Small intestine (tissue), 7 donors: Measurements from ENCODE around the gene RAPGEF2. TPM values are rescaled to one million over a fixed set of nuclear protein-coding genes. Genes with fewer than 3 reads are reported as not detected.
"Not testable (repeated sequence)": the region's sequence is repeated elsewhere in the genome, so short reads cannot be mapped to it uniquely, and the experiment has no call there.

Experiments
- DNase-seq, 2 donors: peaks; one replicate each; pipeline versions ENCODE4 v3.0.0 to v3.0.0-alpha.2; 2013
- FAIRE-seq: peaks from 2 replicates; lab custom pipeline; 2012; peaks lifted over from hg19 to GRCh38; lab: Jason Lieb, UNC
- H3K27ac ChIP-seq, 3 donors: one replicate each; pipeline ENCODE4 v1.5.1; 2013; ENCODE audit warnings: low read length in 2 of 3, mild to moderate bottlenecking in 2 of 3, control low read depth in 1 of 3, inconsistent platforms in 1 of 3, low read depth in 1 of 3, moderate library complexity in 1 of 3
- H3K27me3 ChIP-seq, 3 donors: one replicate each; pipeline ENCODE4 v1.6.1; 2013; ENCODE audit warnings: low read length in 3 of 3, inconsistent platforms in 1 of 3; ENCODE audit not compliant: control insufficient read depth in 3 of 3, insufficient read depth in 3 of 3
- H3K36me3 ChIP-seq, 3 donors: one replicate each; pipeline ENCODE4 v1.6.1; 2013; ENCODE audit warnings: low read length in 3 of 3, inconsistent platforms in 1 of 3, low read depth in 1 of 3, mild to moderate bottlenecking in 1 of 3, moderate library complexity in 1 of 3; ENCODE audit not compliant: control insufficient read depth in 3 of 3, insufficient read depth in 2 of 3
- H3K4me1 ChIP-seq, 3 donors: one replicate each; pipeline ENCODE4 v1.6.1; 2013; ENCODE audit warnings: low read length in 2 of 3, inconsistent platforms in 1 of 3, low read depth in 1 of 3, mild to moderate bottlenecking in 1 of 3, moderate library complexity in 1 of 3; ENCODE audit not compliant: control insufficient read depth in 3 of 3, insufficient read depth in 2 of 3
- H3K4me3 ChIP-seq, 3 donors: one replicate each; pipeline ENCODE4 v1.5.1; 2013; ENCODE audit warnings: low read length in 3 of 3, control low read depth in 1 of 3, inconsistent platforms in 1 of 3, low read depth in 1 of 3, mild to moderate bottlenecking in 1 of 3, moderate library complexity in 1 of 3
- H3K9me3 ChIP-seq, 2 donors: one replicate each; pipeline ENCODE4 v1.6.1; 2013; ENCODE audit warnings: low read depth in 1 of 2, low read length in 1 of 2; ENCODE audit not compliant: control insufficient read depth in 2 of 2, insufficient read depth in 1 of 2
- WGBS, 3 donors: extraction: QIAGEN DNeasy Blood & Tissue Kit; methylation state at CpG; one replicate each; pipeline ENCODE4 v1.1.7; 2013; 5-methylcytosine and 5-hydroxymethylcytosine counted together
- polyA plus RNA-seq, 4 donors: library from polyadenylated mRNA; stranded (reverse) in 3 of 4; unstranded in 1 of 4; fragments of 200-250 nt in 3 of 4; fragments of 120-200 nt in 1 of 4; gene quantifications; one replicate each; pipeline versions ENCODE4 v1.2.1 to v1.2.3, GENCODE V29; 2013
- donor health status: healthy with polysubstance abuse.
- donor health status: control.
- donor health status: control.
- donor health status: Bipolar disorder and iron deficiency.
- donor health status: healthy.

RAPGEF2 gene
- polyA plus RNA-seq, 4 donors = 7.6 to 49.5 (median 11.8) TPM

DNA sequence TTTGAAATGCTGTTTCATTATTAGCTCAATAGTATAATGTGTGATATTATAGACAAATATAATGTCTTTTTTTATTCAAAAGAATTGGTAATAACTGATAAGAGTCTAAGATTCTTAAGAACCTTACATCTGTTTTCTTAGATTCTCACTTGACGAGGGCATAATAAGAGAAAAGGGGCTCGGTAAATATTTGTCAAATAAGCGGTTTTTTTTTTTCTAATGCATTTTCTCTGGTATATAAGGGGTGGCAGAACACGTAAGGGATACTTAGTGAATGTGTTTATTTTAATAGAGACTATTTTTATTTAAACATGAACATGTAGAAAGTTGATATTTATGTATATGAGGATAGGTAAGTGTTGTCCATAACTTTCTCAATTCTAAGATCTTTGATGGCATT lies 200.6 kb downstream of the RAPGEF2 start:
- 95 to 96% (median 96%) methylated on average over 4 of the region's 4 CpGs for WGBS, 3 donors
- H3K27ac ChIP-seq = no peak overlapping the region
- H3K4me1 ChIP-seq = no peaks in the 10 kb centered on the region
- H3K9me3 ChIP-seq = no peaks in the 10 kb centered on the region
- FAIRE-seq (no peak), DNase-seq (no peak)
- no peak overlapping the region for H3K4me3 ChIP-seq
- peaks cover 0 to 3% (median 0%) of the 10 kb centered on the region in 3 donors for H3K36me3 ChIP-seq
- H3K27me3 ChIP-seq = no peaks in the 10 kb centered on the region

DNA sequence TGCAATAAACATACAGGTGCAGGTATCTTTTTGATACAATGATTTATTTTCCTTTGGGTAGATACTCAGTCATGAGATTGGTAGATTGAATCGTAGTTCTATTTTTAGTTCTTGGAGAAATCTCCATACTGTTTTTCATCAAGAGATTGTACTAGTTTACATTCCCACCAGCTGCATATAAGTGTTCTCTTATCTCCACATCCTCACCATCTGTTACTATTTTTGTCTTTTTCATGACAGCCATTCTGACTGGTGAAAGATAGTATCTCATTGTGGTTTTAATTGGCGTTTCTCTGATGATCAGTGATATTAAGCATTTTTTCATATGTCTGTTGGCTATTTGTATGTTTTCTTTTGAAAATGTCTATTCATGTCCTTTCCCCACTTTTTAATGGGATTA lies 202.2 kb downstream of the RAPGEF2 start:
- WGBS, 3 donors = 93 to 97% (median 93%) methylated on average over 2 of the region's 2 CpGs
- FAIRE-seq = no peak
- no peaks in the 10 kb centered on the region for H3K27me3 ChIP-seq
- peaks cover 0 to 3% (median 0%) of the 10 kb centered on the region in 3 donors for H3K36me3 ChIP-seq
- no peak overlapping the region for H3K27ac ChIP-seq
- DNase-seq = no peak
- no peak overlapping the region for H3K4me3 ChIP-seq
- no peaks in the 10 kb centered on the region for H3K9me3 ChIP-seq
- H3K4me1 ChIP-seq = no peaks in the 10 kb centered on the region

DNA sequence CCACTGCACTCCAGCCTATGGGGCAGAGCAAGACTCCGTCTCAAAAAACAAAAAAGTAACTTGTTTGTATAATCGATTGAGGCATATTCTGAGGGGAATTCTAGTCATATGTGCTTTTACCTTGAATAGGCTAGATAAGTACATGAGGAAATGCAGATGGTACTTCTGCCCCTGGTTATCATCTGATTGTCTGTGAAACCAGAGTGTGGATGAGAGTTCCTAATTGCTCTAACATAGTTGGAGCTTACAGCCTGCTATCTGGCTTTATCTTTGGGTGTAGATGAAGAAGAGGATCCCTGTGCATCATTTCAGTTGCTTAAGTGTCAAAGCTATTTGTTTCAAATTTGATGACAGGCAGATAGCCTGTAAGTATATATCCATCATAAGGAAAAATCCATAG lies 205.1 kb downstream of the RAPGEF2 start:
- peaks cover 0 to 6% (median 0%) of the 10 kb centered on the region in 3 donors for H3K36me3 ChIP-seq
- no peaks in the 10 kb centered on the region for H3K27me3 ChIP-seq
- H3K4me1 ChIP-seq = peaks cover 0 to 2% (median 0%) of the 10 kb centered on the region in 3 donors
- 93 to 98% (median 95%) methylated on average over 2 of the region's 2 CpGs for WGBS, 3 donors
- no peak overlapping the region for H3K27ac ChIP-seq
- H3K4me3 ChIP-seq = no peak overlapping the region
- no peak for FAIRE-seq
- H3K9me3 ChIP-seq = no peaks in the 10 kb centered on the region
- DNase-seq = no peak

DNA sequence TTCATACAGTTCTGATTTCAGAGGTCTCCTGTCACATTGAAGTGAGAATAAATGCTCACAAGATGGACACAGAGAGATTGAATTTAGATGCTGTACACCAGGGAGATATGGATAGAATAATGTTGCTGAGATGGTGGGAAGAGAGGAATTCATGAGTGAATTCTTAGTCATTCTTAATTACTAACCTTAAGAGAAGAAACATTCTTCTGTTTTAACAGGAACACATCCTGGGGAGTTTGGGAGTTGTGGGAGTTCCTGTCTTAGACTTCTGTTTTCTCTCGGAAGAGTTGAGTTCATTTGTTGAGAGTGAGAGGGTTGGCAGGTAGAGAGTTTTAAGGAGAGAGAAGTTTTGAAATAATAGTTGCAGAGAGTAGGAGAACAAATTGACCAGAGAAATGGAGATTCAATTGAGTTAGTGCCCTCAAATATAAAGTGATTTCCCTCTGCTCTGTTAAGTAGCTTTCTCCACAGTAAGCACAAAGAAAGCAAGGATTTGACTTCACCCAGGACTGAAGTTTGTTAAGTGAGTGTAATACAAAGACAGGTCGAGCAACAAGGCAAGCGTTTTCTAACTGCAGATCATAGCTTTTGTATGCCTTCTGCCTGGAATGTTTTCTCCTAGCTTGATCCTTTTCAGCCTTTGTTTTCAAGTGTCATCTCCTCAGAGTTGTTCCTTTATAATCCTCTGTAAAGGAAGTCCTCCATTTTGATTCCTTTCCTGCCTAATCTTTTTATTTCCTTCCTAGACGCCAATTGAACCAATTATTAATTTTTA lies 205.9 kb downstream of the RAPGEF2 start:
- H3K4me1 ChIP-seq = peaks cover 0 to 2% (median 0%) of the 10 kb centered on the region in 3 donors
- DNase-seq = no peak
- H3K4me3 ChIP-seq = no peak overlapping the region
- no peaks in the 10 kb centered on the region for H3K27me3 ChIP-seq
- no peak overlapping the region for H3K27ac ChIP-seq
- 81 to 94% (median 82%) methylated on average over 4 of the region's 4 CpGs for WGBS, 3 donors
- H3K36me3 ChIP-seq = peaks cover 0 to 7% (median 0%) of the 10 kb centered on the region in 3 donors
- H3K9me3 ChIP-seq = no peaks in the 10 kb centered on the region
- no peak for FAIRE-seq

DNA sequence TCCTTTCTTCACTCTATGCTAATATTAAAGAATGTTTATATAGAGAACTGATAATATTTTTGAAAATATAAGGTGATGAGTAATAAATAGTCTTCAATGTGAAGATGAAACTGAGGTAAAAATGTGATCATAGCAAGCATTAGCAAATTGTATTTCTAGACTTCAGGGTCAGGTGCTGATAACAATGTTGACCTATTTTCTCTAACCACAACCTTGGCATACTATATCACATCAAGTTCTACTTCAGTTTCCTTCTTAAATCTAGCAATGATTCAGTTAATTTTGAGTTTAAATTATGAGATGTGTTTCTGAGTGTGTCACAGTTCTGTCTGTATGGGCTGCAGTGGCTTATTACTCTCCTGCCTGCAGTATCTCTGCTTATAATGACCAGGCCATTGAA lies 209.4 kb downstream of the RAPGEF2 start:
- no peak overlapping the region for H3K4me3 ChIP-seq
- no peaks in the 10 kb centered on the region for H3K9me3 ChIP-seq
- H3K4me1 ChIP-seq = peaks cover 0 to 6% (median 0%) of the 10 kb centered on the region in 3 donors
- H3K27me3 ChIP-seq = no peaks in the 10 kb centered on the region
- FAIRE-seq (no peak), DNase-seq (no peak)
- H3K27ac ChIP-seq = no peak overlapping the region
- H3K36me3 ChIP-seq = peaks cover 0 to 19% (median 1%) of the 10 kb centered on the region in 3 donors

DNA sequence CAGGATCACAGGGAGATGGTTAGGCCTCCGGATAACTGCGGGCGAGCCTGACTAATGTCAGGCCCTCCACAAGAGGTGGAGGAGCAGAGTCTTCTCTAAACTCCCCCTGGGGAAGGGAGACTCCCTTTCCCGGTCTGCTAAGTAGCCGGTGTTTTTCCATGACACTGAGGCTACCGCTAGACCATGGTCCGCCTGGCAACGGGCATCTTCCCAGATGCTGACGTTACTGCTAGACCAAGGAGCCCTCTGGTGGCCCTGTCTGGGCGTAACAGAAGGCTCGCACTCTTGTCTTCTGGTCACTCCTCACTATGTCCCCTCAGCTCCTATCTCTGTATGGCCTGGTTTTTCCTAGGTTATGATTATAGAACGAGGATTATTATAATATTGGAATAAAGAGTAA lies 213.0 kb downstream of the RAPGEF2 start:
- not testable (repeated sequence) for H3K4me3 ChIP-seq, DNase-seq, H3K27ac ChIP-seq, FAIRE-seq, H3K27me3 ChIP-seq, H3K9me3 ChIP-seq, H3K4me1 ChIP-seq
- peaks cover 0 to 19% (median 3%) of the 10 kb centered on the region in 3 donors for H3K36me3 ChIP-seq
- WGBS, 3 donors = 92 to 95% (median 93%) methylated on average over 12 of the region's 12 CpGs

DNA sequence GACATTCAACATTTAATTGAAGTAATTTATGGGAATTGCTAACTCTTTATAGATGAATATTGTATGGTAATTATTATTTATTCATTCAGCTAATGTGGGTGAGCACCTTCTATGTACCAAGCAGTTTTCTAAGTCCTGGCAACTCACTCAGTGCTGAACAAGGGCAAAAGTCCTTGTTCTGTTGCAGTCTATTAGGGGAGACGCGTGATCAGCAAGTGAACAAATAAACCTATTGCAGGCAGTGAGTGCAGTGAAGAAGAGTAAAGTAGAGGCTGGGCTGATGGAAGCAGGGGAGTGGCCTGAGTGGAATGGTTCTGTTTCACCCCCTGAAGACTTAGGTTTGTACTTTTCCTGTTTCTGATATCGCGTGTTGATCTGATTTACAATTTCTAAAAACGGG lies 214.3 kb downstream of the RAPGEF2 start:
- Histone ChIP-seq H3K36me3 (peaks cover 0 to 23% (median 3%) of the 10 kb centered on the region in 3 donors), H3K9me3 (no peaks in the 10 kb centered on the region), H3K4me3 (no peak overlapping the region), H3K4me1 (peaks cover 0 to 6% (median 0%) of the 10 kb centered on the region in 3 donors), H3K27me3 (no peaks in the 10 kb centered on the region), H3K27ac (no peak overlapping the region)
- FAIRE-seq (no peak), DNase-seq (peak in 1 of 2 donors; percentile 52)
- 94 to 95% (median 94%) methylated on average over 5 of the region's 5 CpGs for WGBS, 3 donors

DNA sequence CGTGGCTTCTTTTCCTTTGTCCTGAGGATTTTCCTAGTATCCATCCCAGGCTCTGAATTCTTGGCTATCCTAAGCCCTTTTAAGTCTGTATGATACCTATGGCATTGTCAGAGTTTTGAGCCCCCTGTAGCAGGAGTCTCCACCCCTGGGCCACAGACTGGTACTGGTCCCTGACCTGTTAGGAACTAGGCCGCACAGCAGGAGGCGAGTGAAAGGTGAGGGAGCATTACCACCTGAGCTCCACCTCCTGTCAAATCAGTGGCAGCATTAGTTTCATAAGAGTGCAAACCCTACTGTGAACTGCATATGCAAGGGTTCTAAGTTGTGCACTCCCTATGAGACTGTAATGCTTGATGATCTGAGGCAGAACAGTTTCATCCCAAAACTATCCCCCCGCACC lies 216.1 kb downstream of the RAPGEF2 start:
- peaks cover 0 to 4% (median 0%) of the 10 kb centered on the region in 3 donors for H3K4me1 ChIP-seq
- H3K9me3 ChIP-seq = no peaks in the 10 kb centered on the region
- no peaks in the 10 kb centered on the region for H3K27me3 ChIP-seq
- DNase-seq = no peak
- peaks cover 0 to 28% (median 8%) of the 10 kb centered on the region in 3 donors for H3K36me3 ChIP-seq
- WGBS, 3 donors = 96 to 99% (median 98%) methylated on average over 4 of the region's 4 CpGs
- no peak overlapping the region for H3K27ac ChIP-seq
- H3K4me3 ChIP-seq = no peak overlapping the region
- no peak for FAIRE-seq
